GM19351 (cell line): ENCODE results near the gene BCL6.

Experiments used
- ATAC-seq: cut with Tn5 transposase; IDR thresholded peaks from one replicate; pipeline ENCODE4 v1.9.1; 2021; ENCODE audit warnings: mild to moderate bottlenecking, moderate library complexity; ENCODE audit not compliant: unreplicated experiment

Gene BCL6

DNA sequence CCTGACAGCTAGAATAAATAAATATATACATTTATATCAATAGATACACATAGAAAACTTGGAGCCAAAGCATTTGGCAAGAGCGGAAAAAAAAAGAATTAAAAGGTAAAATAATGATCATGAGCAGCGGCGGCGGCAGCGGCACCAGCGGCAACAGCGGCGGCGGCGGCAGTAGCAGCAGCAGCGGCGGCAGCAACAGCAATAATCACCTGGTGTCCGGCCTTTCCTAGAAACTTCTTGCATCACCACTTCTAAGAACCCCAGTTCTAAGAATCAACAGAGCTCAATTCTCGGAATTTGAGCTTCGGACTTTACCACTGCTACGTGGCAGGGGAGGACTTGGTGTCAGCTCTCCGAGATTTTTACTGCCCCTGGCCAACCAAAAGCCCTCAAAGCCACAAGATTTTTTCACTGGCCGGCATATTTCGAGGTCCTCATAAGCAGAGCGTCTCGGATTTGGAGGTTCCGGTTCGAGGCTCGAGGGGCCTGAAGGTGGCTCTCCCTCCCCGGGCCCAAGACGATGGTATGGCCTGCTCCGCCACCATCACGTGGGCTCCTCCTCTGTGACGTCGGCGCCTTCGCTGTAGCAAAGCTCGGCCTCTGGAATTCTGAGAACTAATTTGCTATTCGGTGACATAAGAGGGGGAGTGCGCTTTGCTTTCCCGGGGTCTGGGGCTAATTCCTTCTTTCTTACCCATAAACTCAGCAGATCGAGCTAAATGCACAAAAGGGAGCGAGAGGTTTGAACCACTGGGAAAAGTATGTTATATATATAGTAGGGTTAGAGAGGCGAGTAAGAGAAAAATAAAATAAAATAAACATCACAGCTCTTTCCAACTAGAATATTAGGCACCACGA, at the start of gene BCL6:
BCL6 (minus strand) TSS at position 268 of the 858 bp plus-strand sequence. CDS start 11,775 bp downstream, outside the sequence.
- peak; percentile 67 for ATAC-seq

GRCh38 chr3:187794731-187795130, 49.5 kb upstream of the BCL6 start:
- no peak for ATAC-seq

- ATAC-seq: no peak
Observed at GRCh38 chr3:187793618-187794017, 48.4 kb upstream of the BCL6 start.

DNA sequence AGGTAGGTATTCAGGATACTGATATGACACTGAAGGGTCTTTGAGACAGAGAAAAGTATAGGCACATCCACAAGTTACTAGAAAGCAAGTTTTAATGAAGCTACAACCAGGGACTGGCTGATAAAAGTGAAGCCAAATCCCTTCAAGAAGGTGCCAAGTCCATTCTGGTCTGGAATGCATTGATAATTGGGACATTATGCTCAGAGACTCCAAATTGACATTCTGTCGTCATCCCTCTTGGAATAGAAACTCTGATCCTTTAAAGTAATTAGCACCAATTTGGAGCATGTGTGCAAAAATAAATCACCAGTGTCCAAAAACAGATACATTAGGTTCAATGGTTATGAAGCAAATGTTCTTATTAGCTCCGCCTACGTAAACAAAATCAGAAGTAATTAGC, 47.3 kb upstream of the BCL6 start:
- ATAC-seq: no peak

- ATAC-seq: no peak
Observed at GRCh38 chr3:187789872-187790271, 44.6 kb upstream of the BCL6 start.

- ATAC-seq: no peak
Observed at GRCh38 chr3:187788984-187789857, 44.0 kb upstream of the BCL6 start.

- no peak for ATAC-seq
Observed at GRCh38 chr3:187783098-187783497, 37.8 kb upstream of the BCL6 start.

- no peak for ATAC-seq
Observed at GRCh38 chr3:187782006-187782405, 36.7 kb upstream of the BCL6 start.

DNA sequence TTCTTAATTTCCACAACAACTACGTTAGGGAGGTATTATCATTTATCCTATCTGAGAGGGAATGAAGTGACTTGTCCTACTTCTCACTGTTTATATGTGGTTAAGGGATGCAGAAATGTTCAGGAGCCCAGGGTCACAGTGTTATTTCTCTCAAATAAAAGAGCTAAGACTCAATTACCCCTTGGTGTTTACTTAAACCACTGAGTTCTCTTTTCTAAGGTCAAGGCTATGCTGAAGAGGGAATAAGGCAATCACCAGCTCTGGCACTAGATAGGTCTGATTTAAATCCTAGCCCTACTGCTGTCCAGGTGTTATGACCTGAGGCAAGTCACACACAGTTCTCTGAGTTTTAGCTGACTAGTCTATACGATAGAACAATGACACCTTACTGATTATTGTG, 35.7 kb upstream of the BCL6 start:
- ATAC-seq: no peak

DNA sequence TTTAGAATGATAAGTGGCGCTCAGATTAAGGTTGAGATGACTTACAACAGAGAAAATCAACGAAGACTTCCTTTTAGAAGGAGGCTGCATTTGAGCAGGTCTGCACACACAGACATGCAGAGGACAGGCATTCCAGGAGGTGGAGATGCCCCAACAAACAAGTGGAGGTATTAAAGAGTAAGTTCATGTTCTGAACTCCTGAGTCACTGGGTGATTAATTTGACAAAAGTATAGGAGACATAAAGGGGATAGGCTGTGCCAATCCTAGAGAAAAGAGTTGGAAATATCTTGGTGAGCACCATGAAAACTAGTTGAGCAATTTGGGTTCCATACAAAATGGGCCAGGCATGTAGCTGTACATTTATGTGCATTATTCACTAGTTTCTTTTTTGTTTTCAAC, 33.5 kb upstream of the BCL6 start:
- ATAC-seq: no peak

- ATAC-seq: peak; percentile 29
Observed at GRCh38 chr3:187777331-187777941, 32.2 kb upstream of the BCL6 start.

DNA sequence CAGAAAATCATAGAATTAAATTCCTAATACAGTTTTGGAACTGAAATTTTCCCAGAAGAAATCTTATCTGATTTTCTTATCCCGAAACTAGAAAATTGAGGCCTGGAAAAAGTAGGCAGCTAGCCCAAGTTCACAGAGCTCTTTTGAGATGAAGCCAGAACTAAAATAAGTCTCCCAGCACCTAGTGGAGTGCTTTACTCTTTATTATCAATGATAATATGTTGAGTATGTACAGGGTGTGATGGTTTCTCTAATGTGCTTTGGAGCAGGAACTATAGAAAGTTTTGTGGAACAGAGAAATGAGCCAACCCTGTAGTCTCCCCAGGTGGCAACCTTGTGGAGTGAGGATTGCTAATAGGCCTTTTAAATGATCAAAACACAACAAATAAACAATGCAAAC, 30.3 kb upstream of the BCL6 start:
- no peak for ATAC-seq

DNA sequence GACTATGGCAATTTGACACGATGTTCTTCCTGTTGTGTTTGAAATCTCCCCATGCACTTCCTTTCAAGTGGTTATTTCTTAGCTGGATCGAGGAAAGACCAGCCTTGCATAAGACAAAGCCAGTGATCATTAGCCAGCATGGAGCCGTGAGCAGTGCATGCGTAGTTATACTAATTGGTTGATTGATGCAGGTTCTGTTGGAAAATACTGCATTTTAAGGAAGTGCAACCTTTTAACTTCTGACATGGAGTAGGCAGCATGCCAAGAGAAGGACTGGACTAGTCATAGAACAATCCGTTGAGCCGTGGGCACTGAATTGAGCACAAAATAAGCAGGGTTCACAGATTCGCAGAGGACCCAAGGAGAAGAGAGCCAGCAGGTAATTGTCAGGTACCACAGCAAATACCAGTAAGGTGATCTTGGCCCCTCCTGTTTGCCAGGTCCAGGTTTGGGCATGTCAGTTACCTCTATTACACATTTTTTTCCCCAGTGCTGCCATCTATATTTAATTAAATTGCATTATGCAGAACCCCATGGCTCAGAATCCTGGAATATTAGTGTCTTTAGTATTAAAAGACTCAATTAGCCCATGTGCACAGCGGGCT, 29.0 kb upstream of the BCL6 start:
- ATAC-seq: no peak

- ATAC-seq: peak; percentile 77
Observed at GRCh38 chr3:187773233-187774184, 28.2 kb upstream of the BCL6 start.

GRCh38 chr3:187770224-187770623, 25.0 kb upstream of the BCL6 start:
- peak; percentile 54 for ATAC-seq

GRCh38 chr3:187769771-187770170, 24.5 kb upstream of the BCL6 start:
- no peak for ATAC-seq

GRCh38 chr3:187767266-187768012, 22.2 kb upstream of the BCL6 start:
- no peak for ATAC-seq

DNA sequence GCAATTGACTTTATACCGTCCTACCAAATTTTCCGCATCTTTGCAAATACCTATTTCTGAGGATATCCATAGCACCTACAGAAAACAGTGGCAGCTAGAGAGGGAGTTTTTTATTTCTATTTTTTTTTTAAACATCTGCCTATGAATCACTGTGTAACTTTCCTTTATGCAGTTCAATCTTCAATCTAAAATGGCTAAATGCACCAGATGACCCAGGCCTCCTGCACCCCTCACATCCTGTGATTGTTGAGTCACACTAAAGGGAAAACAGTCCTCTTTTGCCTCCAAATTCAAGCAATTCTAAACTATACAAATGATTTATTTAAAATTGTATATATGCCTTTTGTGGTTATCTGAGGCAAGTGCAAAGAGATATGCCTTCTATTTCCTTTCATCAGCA, 20.1 kb upstream of the BCL6 start:
- ATAC-seq: no peak
